GM11168 (cell line): ENCODE results near the gene CHADL.

Source experiments
- in situ Hi-C: fragments of 300-500 bp; cut with MboI; formaldehyde crosslinking; loops from one replicate; pipeline ENCODE4 v1.12.0; 2022; ENCODE audit warnings: low sequenced_read_pairs; ENCODE audit not compliant: unreplicated experiment

The CHADL gene

DNA sequence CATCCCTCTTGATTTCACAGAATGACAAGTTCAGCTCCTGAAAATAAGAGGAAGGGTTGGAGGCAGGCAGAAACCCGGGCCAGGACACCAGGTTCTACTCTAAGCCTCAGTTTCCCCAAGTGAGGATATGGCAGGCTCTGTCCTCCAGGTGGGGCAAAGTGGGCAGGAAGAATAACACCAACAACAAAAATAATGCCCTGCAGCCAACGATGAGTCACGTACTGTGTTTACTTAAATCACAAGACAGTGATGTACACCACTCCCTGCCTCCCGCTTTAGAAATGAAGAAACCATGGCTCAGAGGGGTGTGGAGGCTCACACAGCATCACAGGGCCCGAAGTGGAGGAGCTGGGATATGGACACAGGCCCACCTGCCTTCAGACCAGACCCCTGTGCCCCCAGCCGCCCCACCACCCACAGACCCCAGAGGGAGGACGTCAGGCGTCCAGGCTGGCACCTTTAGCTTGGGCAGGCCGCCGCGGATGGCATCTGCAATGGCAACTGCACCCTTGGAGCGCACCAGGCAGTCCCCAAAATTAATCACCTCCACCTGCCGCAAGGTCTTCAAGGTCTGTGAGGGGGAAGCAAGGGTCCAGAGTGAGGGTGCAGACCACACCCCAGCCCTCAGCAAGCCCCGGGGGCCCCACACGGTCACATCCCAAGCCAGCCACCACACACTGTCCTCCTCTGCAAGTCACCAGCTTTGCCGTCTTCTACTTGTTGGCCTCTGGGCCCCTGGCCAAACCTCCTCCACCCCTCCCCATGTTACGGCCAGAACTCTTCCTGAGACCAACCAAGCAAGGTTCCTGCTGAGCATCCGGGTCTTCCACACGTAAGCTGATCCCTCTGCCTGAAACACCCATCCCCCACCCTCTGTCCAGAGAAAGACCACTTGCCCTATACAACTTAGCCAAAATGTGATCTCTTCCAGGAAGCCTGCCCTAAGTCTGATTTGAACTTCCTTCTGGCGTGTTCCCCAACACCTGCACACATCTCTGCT is 15.8 kb upstream of the CHADL start:
- in situ Hi-C loops, result no loop called here

DNA sequence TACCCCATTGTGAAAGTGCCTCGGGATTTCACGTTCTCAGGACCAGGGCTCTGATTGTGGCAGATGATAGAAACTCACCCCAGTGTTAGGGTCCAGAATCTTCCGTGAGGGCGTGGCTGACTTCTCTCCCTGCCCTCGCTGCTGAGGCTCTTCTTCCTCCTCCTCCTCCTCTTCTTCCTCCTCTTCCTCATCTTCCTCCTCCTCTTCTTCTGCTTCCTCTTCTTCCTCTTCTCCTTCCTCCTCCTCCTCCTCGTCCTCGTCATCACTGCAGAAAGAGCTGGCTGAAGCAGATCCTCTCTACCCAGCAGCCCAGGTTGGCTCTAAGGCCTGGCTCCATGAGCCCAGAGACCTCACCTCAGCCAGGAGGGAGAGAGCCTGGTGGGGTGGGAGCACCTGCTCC is 13.5 kb upstream of the CHADL start:
- in situ Hi-C loops, result no loop called here

DNA sequence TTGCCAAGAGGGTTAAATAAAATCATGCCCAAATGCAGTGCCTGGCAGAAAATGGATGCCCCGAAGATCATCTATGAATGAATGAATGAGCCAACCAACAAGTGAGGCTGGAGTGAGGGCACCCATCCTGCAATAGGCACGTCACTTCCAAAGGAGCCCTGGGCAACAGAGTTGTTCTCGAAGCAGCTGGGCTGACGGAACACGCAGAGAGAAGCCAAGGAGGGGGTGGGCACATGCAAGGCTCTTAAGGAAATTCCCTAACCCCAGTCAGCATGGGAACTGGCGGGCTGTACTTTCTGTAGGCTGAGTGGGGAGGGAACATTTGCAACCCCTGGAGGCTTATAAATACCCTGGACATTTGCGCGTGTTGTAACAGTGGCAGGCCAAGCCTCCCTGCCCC is 11.6 kb upstream of the CHADL start:
- in situ Hi-C loops, result no loop called here

DNA sequence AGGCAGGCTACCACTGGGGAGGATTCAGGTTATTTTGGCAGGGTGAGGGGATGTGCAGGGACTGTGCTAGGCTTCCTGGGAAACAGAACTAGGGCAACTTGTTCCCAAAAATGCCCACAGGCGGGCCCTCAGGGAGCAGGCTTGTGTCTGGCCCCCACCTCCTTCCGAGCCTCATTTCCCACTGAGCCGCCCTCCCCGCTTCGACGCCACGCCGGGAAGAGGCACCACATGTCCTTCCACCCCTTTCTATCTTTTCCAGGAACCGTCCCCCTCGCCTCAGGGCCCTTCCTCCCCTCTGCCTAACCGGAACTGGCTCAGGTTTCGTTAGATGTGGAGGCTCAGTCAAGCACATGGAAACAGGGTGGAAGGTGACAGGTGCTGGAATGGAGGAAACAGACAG is 9.4 kb upstream of the CHADL start:
- in situ Hi-C loops, result no loop called here

DNA sequence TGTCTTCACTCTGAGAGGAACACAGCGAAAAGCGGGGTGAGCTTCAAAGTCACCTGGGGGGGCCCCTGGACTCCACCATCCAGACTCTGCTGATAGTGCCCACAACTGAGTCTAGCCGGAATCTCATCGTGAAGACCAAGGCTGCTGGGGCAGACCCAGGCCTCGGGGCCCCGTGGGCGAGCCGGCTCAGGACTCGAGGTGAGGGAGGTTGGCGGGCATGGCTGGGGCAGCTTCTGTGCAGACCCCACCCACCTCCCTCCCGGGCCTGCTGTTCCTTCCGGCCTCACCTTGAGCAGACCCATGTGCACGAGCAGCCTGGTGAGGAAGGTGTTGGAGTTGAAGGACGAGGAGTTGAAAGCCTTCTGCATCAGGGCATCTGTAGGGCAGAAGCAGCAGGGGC is 8.7 kb upstream of the CHADL start:
- in situ Hi-C loops, result no loop called here

DNA sequence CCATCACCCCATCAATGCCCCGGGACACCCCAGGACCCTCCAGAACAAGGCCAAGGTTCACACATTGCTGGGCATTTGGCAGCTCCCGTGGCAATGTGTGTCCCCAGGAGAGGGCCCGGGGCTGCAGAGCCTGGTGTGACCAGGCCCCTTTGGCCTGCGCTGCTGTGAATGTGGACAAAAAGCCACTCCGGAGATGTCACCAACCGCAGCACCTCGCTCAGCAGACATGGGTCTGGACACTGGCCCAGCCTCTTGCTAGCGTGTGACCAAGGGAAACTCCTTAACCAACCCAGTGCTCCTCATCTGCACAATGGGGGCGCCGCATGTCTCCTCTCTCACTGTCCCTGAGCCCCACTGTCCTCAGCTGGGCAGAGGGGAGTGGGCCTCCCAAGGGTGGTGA is 8.0 kb upstream of the CHADL start:
- in situ Hi-C loops, result no loop called here

DNA sequence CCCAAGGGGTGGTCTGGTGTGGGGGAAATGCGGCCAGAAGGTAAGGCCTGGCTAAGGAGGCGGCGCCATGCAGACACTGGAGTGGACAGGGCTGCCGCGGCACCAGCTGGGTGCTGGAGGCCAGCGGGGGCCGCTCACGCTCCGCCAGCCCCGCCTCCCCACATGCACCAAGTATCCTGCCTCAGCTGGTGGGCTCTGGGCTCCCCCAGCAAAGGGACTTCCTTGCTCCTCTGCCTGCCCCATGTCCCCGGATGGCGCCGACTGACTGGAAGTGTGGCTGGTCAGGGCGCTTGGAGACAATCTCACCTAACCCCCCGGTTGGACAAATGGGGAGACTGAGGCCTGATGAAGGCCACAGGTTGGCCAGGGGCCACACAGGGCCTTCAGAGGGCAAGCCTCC is 7.6 kb upstream of the CHADL start:
- in situ Hi-C loops, result no loop called here

DNA sequence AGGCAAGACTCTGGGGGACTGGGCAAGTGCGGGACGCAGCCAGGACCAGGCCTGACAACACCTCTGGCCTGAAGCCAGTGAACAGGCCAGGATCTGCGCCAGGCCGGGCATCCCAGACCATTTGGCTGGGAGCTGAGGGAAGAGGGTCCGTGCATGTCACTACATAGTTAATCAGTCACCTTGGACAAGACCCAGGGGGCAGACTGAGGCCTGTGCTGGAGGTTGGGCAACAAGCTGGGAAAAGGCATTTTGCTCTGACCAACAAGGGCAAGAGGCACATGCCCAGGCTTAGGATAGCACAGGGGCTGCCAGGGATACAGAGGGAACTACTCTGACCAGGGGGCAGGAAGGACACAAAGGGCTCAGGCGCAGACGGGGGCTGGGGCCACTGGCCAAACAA is 7.0 kb upstream of the CHADL start:
- in situ Hi-C loops, result no loop called here

DNA sequence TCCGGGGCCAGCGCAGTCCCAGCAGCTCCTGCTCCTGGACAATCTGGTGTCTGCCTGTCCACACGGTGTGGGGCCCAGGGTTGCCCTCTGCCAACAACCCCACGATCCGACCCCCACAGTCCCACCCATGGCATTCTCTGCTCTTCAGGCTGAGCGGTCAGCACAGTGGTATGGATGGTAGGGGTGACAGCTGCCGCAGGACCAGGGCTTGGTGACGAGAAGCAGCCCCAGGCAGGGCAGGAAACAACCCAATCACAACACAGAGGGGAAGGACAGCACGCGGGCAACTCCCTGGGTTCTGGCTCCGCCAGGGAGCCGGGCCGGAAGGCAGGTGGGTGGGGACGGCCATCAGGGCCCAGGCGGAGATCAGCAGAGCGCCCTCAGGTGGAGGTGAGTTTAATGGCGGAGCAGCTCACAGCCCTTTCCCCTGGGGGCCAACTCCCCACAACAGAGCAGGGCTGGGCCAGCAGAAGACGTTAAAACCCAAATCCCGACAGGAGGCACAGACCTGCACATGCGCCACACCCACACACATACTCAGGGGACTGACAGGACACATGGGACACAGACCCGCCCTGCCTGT is 5.3 kb upstream of the CHADL start:
- in situ Hi-C loops, result no loop called here

DNA sequence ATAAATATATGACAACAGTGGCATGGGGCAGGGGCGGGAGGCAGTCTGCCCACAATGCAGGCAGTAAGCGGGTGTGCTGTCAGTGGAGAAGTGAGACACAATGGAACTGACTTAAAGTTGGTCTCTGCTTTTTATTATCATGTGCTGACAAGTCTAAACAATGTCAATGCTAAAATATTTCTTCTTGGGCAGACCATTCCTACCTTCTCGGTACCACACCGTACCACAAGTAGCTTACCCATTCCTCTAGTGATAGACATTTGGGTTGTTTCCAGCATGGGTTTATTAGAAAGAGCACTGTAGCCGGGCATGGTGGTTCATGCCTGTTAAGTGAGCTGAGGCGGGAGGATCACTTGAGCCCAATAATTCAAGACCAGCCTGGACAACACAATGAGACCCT is 2.6 kb upstream of the CHADL start:
- in situ Hi-C loops, result no loop called here

DNA sequence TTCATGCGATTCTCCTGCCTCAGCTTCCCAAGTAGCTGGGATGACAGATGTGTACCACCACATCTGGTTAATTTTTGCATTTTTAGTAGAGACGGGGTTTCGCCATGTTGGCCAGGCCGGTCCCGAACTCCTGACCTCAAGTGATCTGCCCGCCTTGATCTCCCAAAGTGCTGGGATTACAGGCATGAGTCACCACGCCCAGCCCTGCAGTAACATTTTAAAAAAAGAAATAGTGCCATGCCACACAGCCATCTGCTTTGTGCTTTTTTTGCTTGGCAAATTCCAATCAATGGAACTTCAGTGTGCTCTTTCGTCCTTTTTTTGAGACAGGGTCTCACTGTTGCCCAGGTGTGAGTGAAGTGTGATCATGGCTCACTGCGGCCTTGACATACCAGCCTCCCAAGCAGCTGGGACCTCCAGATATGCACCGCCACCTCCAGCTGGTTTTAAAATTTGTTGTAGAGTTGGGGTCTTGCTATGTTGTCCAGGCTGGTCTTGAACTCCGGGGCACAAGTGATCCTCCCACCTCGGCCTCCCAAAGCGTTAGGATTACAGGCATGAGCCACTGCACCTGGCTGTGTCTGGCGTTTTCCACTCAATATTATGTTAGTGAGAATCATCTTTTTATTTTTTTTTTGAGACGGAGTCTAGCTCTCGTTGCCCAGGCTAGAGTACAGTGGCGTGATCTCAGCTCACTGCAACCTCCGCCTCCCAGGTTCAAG is 1.8 kb upstream of the CHADL start:
- in situ Hi-C loops, result no loop called here

DNA sequence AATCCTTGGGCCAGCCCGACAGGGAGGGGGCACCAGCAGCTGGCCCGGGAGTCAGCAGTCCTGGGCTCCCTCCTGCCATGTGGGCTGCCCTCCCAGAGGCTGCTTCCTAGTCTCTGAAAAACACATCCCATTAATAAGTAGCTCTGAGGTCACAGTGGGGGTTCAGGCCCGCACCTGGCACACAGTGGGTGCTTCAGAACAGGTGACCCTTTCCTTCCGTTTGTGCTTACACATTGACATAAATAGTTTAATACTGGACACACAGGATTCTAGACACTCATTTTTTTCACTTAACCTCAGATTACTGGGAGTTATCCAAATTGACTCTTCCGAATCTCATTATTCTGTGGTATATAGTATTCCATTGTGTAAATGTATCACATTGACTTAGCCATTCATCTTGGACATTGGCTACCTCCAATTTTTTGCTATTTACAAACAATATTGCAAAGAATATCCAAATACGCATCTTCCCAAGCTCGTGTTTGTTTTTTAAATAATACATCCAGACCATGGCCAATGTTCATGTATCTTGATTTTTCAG is 474 bp upstream of the CHADL start:
- in situ Hi-C loops, result no loop called here

DNA sequence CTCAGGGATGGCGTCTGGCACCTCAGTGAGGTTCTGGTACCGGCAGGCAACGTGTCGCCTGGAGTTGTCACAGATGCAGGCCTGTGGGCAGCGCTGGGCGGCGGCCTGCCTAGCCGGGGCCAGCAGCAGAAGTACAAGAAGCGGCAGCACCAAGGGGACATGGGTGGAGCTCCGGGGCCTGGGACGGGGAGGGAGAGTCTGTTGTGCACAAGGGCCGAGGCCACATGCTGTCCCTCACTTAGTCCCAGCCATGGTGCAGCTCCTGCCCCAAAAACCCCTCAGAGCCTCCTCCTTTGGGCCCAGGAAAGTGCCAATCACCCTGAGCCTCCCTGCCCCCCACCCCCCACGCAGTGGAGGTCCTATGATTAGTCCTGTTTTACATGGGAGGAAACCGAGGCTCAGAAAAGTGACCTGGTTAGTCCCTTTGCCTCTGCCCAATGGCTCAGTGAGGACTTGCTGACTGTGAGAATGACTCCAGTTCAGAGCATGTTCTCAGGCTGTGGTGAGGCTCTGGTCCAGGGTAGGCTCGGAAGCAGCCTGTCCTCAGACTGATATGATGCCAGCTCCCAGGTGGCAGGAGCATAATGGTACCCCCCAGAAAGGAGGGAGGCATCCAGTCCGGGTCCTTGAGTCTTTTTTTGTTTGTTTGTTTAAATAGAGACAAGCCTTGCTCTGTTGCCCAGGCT is 1.1 kb downstream of the CHADL start:
- in situ Hi-C loops, result no loop called here

DNA sequence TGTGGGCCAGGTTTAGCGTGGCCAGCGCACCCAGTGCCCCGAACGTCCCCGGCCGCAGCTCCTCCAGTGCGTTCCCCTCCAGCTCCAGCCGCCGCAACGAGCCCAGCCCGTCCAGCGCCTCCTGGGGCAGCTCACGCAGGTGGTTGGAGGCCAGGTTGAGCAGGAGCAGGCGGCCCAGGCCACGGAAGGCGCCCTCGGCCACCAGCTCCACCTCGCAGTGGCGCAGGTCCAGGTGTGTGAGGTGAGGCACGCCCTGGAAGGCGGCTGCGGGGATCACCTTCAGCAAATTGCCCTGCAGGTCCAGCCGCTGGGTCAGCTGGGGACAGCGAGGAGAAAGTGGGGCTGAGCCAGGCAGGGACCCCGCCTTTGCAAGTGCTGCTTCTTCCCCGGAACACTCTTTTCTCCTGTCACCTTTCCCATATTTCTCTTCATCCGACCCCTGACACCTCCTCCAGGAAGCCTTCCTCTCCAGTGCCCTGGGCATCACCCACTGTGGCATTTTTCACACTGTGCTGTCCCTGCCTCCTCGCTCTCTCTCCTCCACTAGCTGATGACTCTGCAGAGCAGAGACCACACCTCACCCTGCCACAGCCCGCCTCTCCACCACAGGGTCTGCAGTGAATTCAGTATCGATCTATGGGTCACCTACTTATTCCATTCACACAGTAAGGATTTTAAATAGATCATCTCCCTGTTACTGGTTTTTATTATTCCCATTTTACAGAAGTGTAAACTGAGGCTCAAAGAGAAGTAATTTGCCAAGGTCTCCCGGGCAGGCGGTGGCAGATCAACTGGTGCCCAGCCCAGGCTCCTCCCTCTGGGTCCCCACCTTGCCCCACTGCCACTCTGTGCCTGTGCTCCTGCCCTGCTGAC is 1.9 kb downstream of the CHADL start:
- in situ Hi-C loops, result no loop called here

DNA sequence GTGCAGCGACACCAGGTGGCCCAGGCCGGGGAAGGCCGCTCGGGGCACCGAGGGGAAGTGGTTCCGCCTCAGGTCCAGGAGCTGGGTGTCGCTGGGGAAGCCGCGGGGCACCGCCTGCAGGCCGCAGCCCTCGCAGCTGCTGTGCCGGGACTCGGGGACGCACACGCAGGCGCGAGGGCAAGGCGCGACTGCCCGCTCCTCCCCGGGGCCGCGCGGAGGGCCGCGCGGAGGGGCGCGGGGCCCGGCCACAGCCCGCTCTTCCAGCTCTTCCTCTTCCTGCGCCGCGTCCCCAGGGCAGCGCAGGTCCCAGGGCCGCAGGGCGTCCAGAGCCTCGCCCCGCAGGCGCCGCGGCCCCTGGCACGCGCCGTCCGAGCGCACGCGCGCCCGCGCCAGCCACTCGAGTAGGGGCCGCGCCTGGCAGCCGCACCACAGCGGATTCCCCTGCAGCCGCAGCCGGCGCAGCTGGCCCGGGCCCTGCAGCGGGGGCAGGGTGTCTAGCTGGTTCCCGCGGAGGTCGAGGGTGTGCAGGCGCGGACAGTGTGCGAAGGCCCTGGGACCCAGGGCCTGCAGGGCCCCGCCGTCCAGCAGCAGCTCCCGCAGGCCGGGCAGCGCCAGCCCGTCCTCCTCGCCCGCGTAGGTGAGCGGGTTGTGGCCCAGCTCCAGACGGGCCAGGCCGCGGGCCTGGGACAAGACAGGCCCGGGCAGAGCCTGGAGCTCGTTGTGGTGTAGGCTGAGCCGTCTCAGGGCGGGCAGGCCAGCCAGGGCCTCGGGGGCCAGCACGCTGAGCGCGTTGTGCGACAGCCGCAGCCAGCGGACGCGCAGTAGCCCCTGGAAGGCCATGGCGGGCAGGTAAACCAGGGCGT is 2.8 kb downstream of the CHADL start:
- in situ Hi-C loops, result no loop called here

DNA sequence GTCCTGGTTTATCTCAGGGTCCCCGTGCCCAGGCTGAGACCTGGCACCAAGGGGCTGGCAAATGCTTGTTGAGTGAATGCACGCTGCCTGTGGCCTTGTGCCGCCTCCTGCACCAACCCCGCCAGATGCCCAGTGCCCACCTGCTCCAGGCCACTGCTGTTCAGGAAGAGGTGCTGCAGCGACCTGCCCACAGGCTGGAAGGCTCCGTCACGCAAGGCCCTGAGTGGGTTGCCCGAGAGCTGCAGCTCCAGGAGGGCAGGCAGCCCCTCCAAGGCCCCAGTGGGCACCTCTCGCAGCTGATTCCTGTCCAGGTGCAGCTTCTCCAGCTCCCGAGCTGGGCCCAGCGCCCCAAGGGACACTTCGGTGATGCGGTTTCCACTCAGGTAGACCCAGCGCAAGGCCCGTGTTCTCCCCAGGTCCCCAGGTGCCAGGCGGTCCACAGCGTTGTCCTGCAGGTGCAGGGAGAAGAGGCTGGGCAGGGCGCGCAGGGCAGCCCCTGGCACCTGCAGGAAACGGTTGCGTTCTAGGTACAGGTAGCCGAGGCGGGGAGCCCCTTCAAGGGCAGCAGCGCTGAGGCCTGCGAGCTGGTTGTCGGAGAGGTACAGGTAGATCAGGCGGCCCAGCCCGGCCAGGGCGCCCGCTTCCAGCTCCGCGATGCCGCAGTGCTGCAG is 3.6 kb downstream of the CHADL start:
- in situ Hi-C loops, result no loop called here

DNA sequence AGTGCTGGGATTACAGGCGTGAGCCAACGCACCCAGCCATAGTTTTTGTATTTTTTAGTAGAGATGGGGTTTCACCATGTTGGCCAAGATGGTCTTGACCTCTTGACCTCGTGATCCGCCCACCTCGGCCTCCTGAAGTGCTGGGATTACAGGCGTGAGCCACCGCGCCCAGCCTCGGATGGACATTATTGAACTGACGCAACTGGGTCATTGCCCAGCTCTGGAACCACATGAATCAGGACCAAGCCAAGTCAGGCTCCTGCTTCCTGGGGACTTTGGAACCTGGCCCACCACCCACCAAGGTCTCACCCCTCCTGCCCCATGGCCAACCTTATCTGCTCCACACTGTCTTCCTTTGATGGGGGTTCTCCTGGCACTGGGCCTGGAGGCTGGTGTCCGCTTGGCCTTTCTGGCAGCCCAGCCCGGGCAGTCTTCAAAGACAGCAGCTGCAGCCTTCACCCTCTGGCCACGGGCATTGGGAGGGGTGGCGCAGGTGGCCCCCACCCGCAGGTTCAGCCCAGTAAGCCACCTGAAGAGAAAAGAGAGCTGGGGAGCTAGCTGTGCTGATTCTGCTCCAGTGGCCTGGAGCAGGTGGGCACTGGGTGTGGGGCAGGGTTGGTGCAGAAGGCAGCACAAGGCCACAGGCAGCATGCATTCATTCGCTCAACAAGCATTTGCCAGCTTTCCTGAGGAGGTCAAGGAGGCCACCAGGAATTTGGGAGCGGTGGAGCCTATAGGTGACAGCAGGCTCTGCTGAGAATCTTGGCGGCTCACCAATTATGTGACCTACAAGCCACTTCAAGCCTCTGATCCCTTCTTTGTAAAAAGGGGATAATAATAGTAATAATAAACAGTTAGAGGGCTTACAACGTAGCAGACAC is 5.7 kb downstream of the CHADL start:
- in situ Hi-C loops, result no loop called here
